Measurements from ENCODE around the gene TMPRSS6.
"Not testable (repeated sequence)": the region's sequence is repeated elsewhere in the genome, so short reads cannot be mapped to it uniquely, and the experiment has no call there.

The TMPRSS6 gene

DNA sequence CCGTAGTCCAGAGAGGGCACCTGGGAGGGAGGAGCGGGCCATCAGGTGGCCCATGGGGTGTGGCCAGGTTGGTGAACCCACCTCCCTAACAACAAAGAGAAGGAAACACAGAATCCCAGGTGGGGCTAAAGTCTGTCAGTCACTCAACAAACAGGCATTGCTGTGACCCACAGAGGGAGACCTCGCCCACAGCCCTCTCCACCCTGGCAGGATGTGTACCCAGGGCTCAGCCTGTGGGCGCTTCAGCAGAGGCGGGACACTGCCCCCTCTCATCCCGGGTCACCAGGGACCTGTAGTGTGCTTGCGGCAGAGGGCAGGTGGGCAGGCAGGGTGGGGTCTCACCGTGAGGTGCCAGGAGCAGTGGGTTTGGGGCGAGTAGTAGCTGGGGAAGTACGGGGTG, 25.1 kb downstream of the TMPRSS6 start:
- no peak for DNase-seq

DNA sequence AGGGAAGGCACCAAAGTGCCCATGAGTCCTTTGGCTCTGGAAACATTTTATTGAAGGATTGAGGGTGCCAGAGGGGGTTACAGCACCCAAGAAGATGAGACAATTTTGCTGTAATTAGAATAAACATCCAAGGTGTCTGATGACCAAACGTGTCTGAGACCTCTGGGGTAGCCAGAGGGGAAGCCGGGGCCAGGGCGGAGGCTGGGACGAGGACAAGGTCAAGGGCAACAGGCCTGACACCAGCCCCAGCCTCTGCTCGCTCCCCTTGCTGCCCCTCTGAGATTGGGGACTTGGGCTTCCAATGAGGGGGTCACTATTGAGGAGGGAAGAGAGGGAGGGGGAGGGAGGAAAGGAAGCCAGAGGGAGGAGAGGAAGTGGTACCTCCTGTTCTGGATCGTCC, 25.6 kb downstream of the TMPRSS6 start:
- DNase-seq, result no peak

GRCh38 chr22:37082251-37082873, 27.2 kb downstream of the TMPRSS6 start:
- no peak for DNase-seq

- no peak for DNase-seq
Measured at GRCh38 chr22:37080838-37081237, 28.7 kb downstream of the TMPRSS6 start.

DNA sequence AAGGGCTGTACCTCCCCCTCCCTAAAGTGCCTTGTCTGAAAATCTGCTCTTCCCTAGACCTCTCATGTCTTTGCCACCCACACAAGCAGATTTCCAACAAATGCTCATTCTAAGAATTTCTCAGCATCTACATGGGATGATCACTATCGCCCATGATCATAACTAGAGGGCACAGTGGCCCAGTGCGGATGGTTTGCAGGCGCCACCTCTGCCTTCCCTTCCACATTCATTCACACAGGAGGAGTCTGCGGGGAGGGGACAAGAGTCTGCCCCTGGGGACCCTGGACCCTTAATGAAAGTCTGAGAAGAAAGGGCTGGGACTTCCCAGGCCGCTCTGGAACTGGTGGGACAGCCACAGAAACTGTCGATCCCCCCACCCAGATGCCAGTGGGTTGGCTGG, 29.1 kb downstream of the TMPRSS6 start:
- no peak for DNase-seq

- peak; percentile 16 for DNase-seq
Measured at GRCh38 chr22:37079668-37080171, 29.8 kb downstream of the TMPRSS6 start.

GRCh38 chr22:37079158-37079557, 30.4 kb downstream of the TMPRSS6 start:
- no peak for DNase-seq

- DNase-seq, result peak; percentile 30
Measured at GRCh38 chr22:37077802-37078448, 31.6 kb downstream of the TMPRSS6 start.

- no peak for DNase-seq
Measured at GRCh38 chr22:37075822-37076433, 33.6 kb downstream of the TMPRSS6 start.

- no peak for DNase-seq
Measured at GRCh38 chr22:37075046-37075445, 34.5 kb downstream of the TMPRSS6 start.

- no peak for DNase-seq
Measured at GRCh38 chr22:37074537-37074936, 35.0 kb downstream of the TMPRSS6 start.

- DNase-seq, result no peak
Measured at GRCh38 chr22:37072673-37073072, 36.8 kb downstream of the TMPRSS6 start.

DNA sequence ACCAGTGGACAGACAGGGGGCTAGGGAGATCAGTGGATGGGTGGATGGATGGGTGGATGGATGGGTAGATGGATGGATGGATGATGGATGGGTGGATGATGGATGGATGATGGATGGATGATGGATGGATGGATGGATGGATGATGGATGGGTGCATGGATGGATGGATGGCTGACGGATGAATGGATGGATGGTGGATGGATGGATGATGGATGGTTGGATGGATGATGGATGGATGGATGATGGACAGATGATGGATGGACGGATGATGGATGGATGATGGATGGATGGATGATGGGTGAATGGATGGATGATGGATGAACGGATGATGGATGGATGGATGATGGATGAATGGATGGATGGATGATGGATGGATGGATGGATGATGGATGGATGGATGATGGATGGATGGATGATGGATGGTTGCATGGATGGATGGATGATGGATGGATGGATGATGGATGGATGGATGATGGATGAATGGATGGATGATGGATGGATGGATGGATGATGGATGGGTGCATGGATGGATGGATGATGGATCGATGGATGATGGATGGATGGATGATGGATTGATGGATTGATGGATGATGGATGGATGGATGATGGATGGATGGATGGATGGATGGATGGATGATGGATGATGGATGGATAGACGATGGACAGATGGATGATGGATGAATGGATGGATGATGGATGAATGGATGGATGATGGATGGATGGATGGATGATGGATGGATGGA, 37.5 kb downstream of the TMPRSS6 start:
- not testable (repeated sequence) for DNase-seq

GRCh38 chr22:37070744-37071143, 38.8 kb downstream of the TMPRSS6 start:
- no peak for DNase-seq

DNA sequence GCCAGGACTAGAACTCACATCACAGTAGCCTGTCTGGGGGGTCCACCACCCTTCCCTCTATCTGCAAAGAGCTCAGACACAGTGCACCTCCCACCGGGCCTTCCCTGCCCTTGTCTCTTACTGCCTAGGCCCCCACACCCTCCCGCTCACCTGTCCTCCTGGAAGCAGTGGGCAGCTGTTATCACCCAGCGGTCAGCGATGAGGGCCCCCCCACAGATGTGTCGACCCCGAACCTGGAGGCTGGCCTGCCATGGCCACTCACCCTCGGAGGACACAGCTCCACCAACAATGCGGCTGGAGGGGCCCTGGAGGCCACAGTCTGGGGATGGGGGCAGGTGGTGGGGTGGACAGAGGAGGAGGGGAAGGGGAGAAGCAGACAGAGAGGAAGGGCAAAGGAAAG, 39.2 kb downstream of the TMPRSS6 start:
- DNase-seq, result no peak

DNA sequence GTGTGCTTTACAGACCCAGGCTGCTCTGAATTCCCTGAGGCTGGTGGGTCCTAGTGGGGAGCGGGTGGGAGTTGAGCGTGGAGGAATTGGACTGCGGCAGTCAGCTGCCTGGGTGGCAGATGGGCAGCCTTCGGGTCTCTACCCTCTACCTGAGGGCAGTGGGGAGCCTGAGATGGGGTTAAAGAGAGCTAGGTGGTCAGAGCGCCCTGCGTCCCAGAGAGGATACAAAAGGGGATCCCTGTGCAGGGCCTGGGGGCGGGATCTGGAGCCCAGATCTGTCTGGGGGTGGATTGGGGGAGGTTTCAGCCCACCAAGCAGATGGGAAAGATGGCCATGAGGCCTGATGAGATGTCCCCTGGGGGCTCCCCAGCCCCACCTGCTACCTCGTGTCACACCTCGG, 39.8 kb downstream of the TMPRSS6 start:
- DNase-seq, result no peak

DNA sequence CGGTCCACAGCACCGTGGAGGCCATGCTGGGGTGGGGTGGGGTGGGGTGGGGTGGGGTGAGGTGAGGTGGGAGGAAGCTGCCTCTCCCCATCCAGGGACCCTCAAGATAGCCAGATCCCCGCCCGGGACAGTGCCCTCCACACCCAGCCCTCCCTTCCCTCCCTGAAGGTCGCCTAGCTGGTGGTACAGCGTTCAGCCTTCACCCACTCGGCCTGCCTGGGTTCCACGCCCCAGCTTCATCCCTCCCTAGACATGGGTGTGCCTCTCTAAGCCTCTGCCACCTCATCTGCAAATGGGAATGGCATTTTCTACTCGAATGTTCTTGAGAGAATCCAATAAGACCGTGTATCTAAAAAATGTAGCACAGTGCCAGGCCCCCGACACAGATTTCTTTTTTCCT, 40.2 kb downstream of the TMPRSS6 start:
- DNase-seq, result no peak

DNA sequence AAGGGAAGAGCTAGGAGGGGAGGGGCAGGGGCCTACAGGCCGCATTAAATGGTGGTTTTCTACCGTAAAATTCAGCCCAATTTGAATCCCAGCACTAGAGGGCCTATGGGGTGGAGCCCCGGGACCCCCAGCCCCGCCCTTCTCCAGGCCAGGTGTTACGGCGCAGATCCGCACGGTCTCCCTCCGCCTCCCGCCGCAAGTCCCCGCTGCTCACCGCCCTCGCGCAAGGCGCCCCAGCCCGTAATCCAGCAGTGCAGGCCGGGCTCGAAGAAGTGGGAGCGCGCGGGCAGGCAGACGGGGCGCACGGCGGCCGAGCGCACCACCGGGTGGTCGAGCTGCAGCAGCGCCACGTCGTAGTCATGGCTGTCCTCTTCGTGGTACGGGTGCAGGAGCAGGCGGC, 40.7 kb downstream of the TMPRSS6 start:
- DNase-seq, result no peak

DNA sequence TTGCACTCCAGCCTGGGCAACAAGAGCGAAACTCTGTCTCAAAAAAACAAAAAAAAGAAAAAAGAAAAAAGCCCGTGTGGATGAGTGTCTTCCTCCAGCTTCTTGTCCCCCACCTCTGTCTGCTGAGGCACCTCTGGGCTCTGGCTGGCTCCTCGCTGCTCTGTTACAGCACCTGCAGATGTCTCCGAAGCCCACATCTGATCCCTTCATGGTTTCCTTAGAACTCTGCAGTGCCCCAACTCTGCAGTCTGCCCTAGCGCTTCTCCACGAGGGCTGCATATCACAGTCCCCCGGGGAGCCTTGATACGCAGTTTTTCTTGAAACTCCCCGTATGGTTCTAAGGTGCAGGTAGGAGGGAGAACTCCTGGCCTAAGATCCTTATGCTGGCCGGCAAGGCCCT, 42.1 kb downstream of the TMPRSS6 start:
- DNase-seq, result no peak

GRCh38 chr22:37065961-37066360, 43.6 kb downstream of the TMPRSS6 start:
- no peak for DNase-seq

- no peak for DNase-seq
Measured at GRCh38 chr22:37065180-37065579, 44.3 kb downstream of the TMPRSS6 start.

GRCh38 chr22:37064553-37064952, 45.0 kb downstream of the TMPRSS6 start:
- DNase-seq, result no peak
